ENCODE measurements around the gene WWOX. TPM values are rescaled to one million over a fixed set of nuclear protein-coding genes. Genes with fewer than 3 reads are reported as not detected.

WWOX gene
- total and polyA plus RNA-seq, 2 of the 8 experiments (the other 6 are each of a cell fraction or from before 2014, with no cell fraction given), result 5.4 to 16.7 TPM

DNA sequence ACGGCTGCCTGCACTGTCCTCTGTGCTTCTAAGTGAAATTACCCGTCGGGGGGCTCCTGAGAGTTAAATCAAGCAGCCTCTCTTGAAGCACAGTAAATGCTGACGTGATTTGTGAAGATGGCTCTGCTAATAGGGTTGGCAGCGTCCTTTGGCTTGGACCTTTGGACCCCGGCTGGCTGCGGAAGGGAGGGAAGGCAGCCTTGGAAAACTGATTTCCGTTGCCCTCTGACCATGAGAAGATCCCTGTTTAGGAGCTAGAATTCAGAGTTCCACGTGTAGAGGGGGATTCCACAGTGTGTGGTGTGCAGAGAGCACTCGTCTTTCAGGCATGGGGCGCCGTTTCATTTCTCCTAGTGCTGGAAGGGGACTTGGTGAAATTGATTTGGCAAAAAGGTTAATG is 640.8 kb downstream of the WWOX start:
- H3K9me3 ChIP-seq (ENCODE audit: insufficient read depth in 2 of 2, low read depth in 1 of 2, low read length in 1 of 2), result no peaks in the 10 kb centered on the region
- no peak overlapping the region for H4K8ac ChIP-seq (ENCODE audit: extremely low read depth, insufficient read depth, low read length)
- TF ChIP-seq GTF2F1 (IDR thresholded peaks at IDR 0.05; ENCODE audit: borderline replicate concordance, low read depth, low read length), result no peak
- TF ChIP-seq KDM5A (IDR thresholded peaks at IDR 0.05; ENCODE audit: low read length), result no peak
- no peak overlapping the region for H3K23ac ChIP-seq (ENCODE audit: insufficient read length)
- POLR2A ChIA-PET (ENCODE audit: partially characterized antibody), result no interaction called here
- DNase-seq (ENCODE audit: low read depth in 1 of 2, low spot score in 2 of 2) (no peak), FAIRE-seq (no peak)
- no peak overlapping the region for H3K18ac ChIP-seq (ENCODE audit: extremely low read depth, low read length)
- no peak overlapping the region for H2BK5ac ChIP-seq (ENCODE audit: low read depth, low read length)
- H2BK20ac ChIP-seq (ENCODE audit: low read length), result no peak overlapping the region
- H3K56ac ChIP-seq (replicated peaks; ENCODE audit: insufficient read length, low read depth, low read length), result no peak overlapping the region
- no peak overlapping the region for H3K4me3 ChIP-seq (ENCODE audit: extremely low read depth in 1 of 4, insufficient read depth in 2 of 4, low read depth in 3 of 4, low read length in 4 of 4)
- no peak overlapping the region for H2BK120ac ChIP-seq (replicated peaks; ENCODE audit: low read depth, low read length)
- no peak overlapping the region for H2AK5ac ChIP-seq (ENCODE audit: low read depth, low read length)
- no peaks in the 10 kb centered on the region for H3K4me1 ChIP-seq (replicated peaks in 1 of 4; ENCODE audit: control insufficient read depth in 3 of 4, insufficient read depth in 4 of 4, low read length in 3 of 4)
- H3K79me2 ChIP-seq (ENCODE audit: control insufficient read depth in 1 of 2, insufficient read depth in 2 of 2, low read length in 2 of 2), result no peaks in the 10 kb centered on the region
- H3K4me2 ChIP-seq (ENCODE audit: insufficient read depth in 1 of 2, low read depth in 2 of 2, low read length in 2 of 2), result no peak overlapping the region
- H2AFZ ChIP-seq (ENCODE audit: low read length), result no peak overlapping the region
- no peaks in the 10 kb centered on the region for H3K36me3 ChIP-seq (ENCODE audit: control insufficient read depth in 2 of 4, insufficient read depth in 4 of 4, low read length in 3 of 4)
- no peak overlapping the region for H3K27ac ChIP-seq (ENCODE audit: low read depth, low read length)
- H4K91ac ChIP-seq (replicated peaks; ENCODE audit: insufficient read length, low read length), result no peak overlapping the region
- CTCF ChIA-PET (ENCODE audit: partially characterized antibody), result interaction anchor here (1.5 kb wide), 1 partner anchor 11 kb away, joined by 3 read pairs; no protein-coding TSS in a partner anchor
- H3K23me2 ChIP-seq (ENCODE audit: low read depth, low read length), result no peaks in the 10 kb centered on the region
- H4K20me1 ChIP-seq (replicated peaks in 1 of 2; ENCODE audit: control insufficient read depth in 1 of 2, insufficient read depth in 2 of 2, low read length in 2 of 2), result peaks cover 0 to 3% of the 10 kb centered on the region in 2 experiments
- H2BK12ac ChIP-seq (ENCODE audit: low read depth, low read length), result no peak overlapping the region
- 92% methylated on average over 12 of the region's 12 CpGs; no CpG with 5 or more reads in 1 of the 2 experiments for WGBS, 2 experiments (ENCODE audit: extremely low coverage in 1 of 2, insufficient coverage in 1 of 2, insufficient read length in 1 of 2, insufficient replicate concordance in 2 of 2, low coverage in 1 of 2, low lambda C conversion rate in 2 of 2, missing lambda C conversion rate in 1 of 2)
- no peak overlapping the region for H2BK15ac ChIP-seq (ENCODE audit: low read length)
- H3K79me1 ChIP-seq (ENCODE audit: low read depth, low read length), result no peaks in the 10 kb centered on the region
- H3K4ac ChIP-seq (replicated peaks; ENCODE audit: insufficient read length, low read depth, low read length), result no peak overlapping the region
- H4K5ac ChIP-seq (ENCODE audit: insufficient read length, low read depth, low read length), result no peak overlapping the region
- H3K14ac ChIP-seq (ENCODE audit: insufficient read length), result no peak overlapping the region
- no peak overlapping the region for H3K9ac ChIP-seq (replicated peaks in 1 of 4; ENCODE audit: extremely low read depth in 1 of 4, low read depth in 3 of 4, low read length in 3 of 4)
- H3K27me3 ChIP-seq (replicated peaks in 1 of 4; ENCODE audit: control insufficient read depth in 3 of 4, extremely low read depth in 1 of 4, insufficient read depth in 3 of 4, low read length in 3 of 4), result no peaks in the 10 kb centered on the region

Data from H1 (cell line).